ENCODE measurements around the gene CCDC30. TPM values are rescaled to one million over a fixed set of nuclear protein-coding genes. Genes with fewer than 3 reads are reported as not detected.
A peak's percentile ranks its signal among the peaks of the same experiment; 100 is the strongest.

The CCDC30 gene
- 1.9 TPM for total RNA-seq
- long read RNA-seq, result 0 reads

- peak; percentile 100 for ATAC-seq
These were observed at the start of gene CCDC30 for GRCh38 chr1:42462828-42463763. Gene CCDC30, plus strand, starts transcription at chr1:42463286. Its CDS starts 17,266 bp downstream, at chr1:42480552.

DNA sequence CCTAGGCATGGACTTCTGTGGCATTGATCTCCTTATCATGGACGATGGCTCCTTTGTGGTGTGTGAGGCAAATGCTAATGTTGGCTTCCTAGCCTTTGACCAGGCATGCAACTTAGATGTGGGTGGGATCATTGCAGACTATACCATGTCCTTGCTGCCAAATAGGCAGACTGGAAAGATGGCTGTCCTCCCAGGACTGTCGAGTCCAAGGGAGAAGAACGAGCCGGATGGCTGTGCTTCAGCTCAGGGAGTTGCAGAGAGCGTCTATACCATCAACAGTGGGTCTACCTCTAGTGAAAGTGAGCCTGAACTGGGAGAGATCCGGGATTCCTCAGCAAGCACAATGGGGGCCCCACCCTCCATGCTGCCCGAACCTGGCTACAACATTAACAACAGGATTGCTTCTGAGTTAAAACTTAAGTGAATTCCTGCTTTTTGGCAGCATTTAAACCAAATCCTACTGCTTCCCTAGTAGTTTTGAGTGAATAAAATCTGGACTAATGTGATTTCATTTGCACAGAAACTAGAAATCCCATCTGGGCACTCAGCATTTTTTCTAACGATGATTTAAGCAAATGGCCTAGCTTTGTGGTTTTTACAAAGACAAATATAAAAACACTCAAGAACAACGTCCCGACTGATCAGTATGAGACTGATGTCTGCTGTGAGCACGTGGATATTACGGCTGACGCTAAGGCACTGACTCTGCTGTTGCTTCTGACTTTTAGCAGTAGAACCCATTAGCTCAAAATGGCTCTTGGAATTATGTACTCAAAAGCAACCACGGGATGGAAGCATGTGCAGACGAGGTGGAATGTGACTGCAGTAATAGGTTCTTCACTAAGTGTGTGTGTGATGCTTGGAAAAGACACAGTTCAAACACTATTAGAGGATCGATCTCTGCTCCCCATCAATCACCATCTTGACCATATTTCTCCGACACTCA is 48.3 kb upstream of the CCDC30 start:
- ATAC-seq (no peak), DNase-seq (ENCODE audit: missing footprints) (no peak)
- intact Hi-C loops (cut with DNase I), result no loop called here

More at GRCh38 chr1:42462828-42463763, at the start of gene CCDC30:
- intact Hi-C loops (cut with DNase I), result no loop called here
- DNase-seq (ENCODE audit: missing footprints), result peak; percentile 96

GRCh38 chr1:42417166-42417565 is 45.9 kb upstream of the CCDC30 start:
- intact Hi-C loops (cut with DNase I), result no loop called here
- ATAC-seq (peak; percentile 38), DNase-seq (ENCODE audit: missing footprints) (no peak)

- DNase-seq (ENCODE audit: missing footprints) (no peak), ATAC-seq (no peak)
- intact Hi-C loops (cut with DNase I), result no loop called here
These were observed 44.6 kb upstream of the CCDC30 start for GRCh38 chr1:42418516-42418915.

DNA sequence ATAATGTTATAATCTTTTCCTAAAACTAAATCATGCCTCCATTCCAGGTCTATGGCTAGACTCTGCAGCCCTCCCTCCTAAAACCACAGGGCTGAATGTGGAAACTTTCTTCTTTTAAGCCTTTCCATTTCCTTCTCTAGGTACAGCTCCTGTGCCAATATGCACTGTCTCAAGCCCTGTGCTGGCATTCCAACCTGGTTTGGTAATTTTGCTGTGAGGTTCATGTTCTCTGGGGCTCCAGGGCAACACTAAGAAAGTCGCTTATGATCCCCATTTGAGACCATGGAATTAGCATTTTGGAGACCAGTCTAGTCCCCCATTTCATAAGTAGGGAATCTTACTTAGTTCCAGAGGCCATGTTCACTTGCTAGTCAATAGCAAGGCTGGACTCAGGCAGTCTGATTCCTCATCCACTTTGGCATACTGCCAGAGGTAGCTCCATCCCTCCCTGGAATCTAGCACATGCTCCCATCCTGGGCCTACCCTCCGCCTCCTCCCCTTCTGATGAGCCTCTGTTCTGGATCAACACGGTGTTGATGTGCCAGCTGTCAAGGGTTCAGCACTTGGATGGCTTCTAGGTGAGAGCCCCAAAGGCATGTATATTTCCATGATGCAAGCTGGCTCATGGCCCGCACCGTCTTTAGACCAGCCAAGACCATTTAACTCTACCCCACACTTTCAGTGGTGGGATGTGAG is 43.8 kb upstream of the CCDC30 start:
- DNase-seq (ENCODE audit: missing footprints) (no peak), ATAC-seq (peak; percentile 87)
- intact Hi-C loops (cut with DNase I), result no loop called here

DNA sequence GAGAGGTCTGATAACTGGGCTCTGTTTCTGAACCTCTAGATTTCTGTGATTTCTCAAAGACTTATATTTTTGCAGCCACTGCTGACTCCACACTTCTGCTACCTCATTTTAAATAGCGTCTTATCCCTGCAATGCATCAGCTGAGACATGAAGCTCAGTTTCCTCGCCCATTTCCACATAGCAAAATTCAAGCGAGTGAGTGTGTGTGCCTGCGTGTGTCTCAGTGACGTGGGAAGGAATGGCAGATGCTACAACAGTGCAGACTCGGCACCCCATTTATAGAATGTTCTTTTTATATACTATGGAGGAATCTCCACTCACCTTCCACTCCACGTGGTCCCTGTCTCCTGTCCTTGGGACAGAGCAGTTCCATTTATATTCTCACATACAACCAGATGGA is 43.0 kb upstream of the CCDC30 start:
- intact Hi-C loops (cut with DNase I), result no loop called here
- ATAC-seq, result peak; percentile 27

DNA sequence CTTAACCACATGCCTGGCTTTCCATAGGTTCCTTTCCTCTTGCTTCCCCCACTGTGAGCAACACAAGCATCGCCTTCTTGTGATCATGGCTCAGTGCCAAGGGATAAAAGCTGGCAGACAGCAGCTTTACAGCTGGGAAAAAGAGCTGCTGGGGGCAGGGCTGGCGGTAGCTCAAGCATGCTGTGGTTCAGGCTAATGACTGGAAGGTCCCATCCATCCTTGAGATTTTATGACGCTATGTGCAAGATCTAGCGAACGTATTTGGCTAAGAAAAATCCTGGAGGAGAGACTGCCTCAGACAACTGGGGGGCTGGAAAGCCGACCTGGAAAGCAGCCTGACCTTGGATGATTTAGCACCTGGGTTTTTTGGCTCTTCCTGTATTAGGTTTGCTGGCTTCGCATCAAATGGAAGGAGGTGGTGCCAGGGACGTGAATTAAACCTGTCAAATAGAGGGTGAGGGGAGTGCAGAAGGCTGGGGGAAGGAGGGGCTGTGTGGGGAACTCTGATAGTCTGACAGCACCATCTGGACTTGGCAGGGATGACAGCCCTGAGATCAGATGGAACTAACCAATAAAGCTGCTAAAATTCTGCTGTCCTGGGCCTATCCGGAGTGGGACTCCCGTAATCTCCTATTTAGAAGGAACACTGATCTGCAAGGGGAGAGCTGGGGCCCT is 42.0 kb upstream of the CCDC30 start:
- intact Hi-C loops (cut with DNase I), result no loop called here
- ATAC-seq (peak; percentile 40), DNase-seq (ENCODE audit: missing footprints) (no peak)

More for the DNA sequence above, 43.0 kb upstream of the CCDC30 start:
- no peak for DNase-seq (ENCODE audit: missing footprints)

GRCh38 chr1:42422737-42423136 is 40.3 kb upstream of the CCDC30 start:
- intact Hi-C loops (cut with DNase I), result no loop called here

GRCh38 chr1:42423681-42424080 is 39.4 kb upstream of the CCDC30 start:
- ATAC-seq (no peak), DNase-seq (ENCODE audit: missing footprints) (no peak)
- intact Hi-C loops (cut with DNase I), result no loop called here

More at GRCh38 chr1:42422737-42423136, 40.3 kb upstream of the CCDC30 start:
- ATAC-seq, result peak; percentile 15
- DNase-seq (ENCODE audit: missing footprints), result no peak

DNA sequence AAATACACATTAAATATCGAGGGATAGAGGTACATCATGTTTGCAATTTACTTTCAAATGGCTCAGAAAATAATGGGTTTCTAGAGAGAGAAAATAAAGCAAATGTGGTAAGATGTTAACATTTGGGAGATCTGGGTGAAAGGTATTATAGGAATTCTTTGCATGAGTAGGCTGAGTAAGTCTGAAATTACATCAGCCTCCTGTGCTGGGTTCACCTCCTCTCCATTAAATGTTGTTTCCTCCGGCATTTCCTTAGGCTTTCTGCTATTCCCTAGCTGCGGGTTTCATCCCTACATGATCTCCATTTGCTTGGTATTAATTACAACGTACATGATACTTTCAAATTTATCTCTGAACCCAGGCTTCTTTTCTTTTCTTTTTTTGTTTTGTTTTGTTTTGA is 38.9 kb upstream of the CCDC30 start:
- DNase-seq (ENCODE audit: missing footprints) (no peak), ATAC-seq (no peak)
- intact Hi-C loops (cut with DNase I), result no loop called here

- intact Hi-C loops (cut with DNase I), result no loop called here
- no peak for DNase-seq (ENCODE audit: missing footprints)
- ATAC-seq, result no peak
These were observed 35.8 kb upstream of the CCDC30 start for GRCh38 chr1:42427240-42427639.

- intact Hi-C loops (cut with DNase I), result no loop called here
- DNase-seq (ENCODE audit: missing footprints) (no peak), ATAC-seq (no peak)
These were observed 33.5 kb upstream of the CCDC30 start for GRCh38 chr1:42429603-42430002.

- intact Hi-C loops (cut with DNase I), result no loop called here
- ATAC-seq, result no peak
- DNase-seq (ENCODE audit: missing footprints), result no peak
These were observed 32.6 kb upstream of the CCDC30 start for GRCh38 chr1:42430286-42431135.

DNA sequence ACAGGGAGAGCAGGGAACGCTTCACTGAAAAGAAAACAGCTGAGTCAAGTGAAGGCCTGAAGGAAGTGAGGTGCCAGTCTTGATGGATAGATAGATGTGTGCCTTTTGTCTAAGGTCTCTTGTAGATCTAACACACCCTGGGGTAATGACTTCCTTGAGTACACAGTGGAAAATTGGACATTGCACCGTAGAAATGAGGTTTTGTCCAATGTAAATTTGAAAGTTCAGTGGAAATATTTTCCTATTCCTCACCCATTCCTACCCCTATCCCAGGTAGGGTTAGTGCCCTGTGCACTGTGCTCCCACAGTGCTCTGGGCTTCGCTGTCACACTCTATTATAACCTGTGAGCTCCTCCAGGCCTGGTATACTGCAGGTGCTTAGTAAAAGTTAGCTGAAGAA is 31.6 kb upstream of the CCDC30 start:
- ATAC-seq (no peak), DNase-seq (ENCODE audit: missing footprints) (no peak)
- intact Hi-C loops (cut with DNase I), result no loop called here

DNA sequence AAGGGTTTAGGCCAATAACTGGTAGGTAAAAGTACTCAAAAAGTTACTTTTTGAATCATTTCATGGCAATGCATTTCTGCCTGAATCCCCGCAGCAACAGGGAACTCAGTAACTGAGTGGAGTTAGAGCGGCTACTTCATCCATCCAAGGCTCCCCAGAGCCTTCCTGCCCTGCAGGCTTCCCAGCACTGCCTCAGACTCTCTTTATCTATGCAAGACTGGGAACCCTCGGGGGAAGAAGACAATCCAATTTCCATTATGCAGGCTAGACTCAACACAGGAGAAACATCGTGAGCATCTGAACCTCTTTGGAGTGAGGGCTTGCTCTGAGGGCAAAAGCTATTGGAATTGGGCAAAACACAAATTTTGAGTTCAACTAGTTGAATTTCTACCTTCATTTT is 30.4 kb upstream of the CCDC30 start:
- no peak for ATAC-seq
- intact Hi-C loops (cut with DNase I), result no loop called here
- DNase-seq (ENCODE audit: missing footprints), result no peak

- ATAC-seq (no peak), DNase-seq (ENCODE audit: missing footprints) (no peak)
- intact Hi-C loops (cut with DNase I), result no loop called here
These were observed 29.7 kb upstream of the CCDC30 start for GRCh38 chr1:42433369-42433768.

DNA sequence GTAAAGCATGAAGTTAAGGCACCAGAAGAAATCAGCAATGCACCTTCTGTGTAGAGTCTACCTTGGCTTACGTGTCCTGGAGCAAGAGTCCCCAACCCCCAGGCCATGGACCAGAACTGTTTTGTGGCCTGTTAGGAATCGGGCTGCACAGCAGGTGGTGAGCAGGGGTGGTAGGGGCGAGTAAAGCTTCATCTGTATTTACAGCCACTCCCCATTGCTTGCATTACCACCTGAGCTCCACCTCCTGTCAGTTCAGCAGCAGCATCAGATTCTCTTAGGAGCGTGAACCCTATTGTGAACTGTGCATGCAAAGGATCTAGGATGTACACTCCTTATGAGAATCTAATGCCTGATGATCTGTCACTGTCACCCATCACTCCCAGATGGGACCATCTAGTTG is 28.7 kb upstream of the CCDC30 start:
- intact Hi-C loops (cut with DNase I), result no loop called here
- DNase-seq (ENCODE audit: missing footprints), result no peak
- no peak for ATAC-seq

- intact Hi-C loops (cut with DNase I), result no loop called here
- DNase-seq (ENCODE audit: missing footprints) (no peak), ATAC-seq (no peak)
These were observed 23.1 kb upstream of the CCDC30 start for GRCh38 chr1:42439940-42440339.

Measured in Right ventricle myocardium inferior (tissue), 1 donor.